Lung (tissue), 12 donors: ENCODE measurements around the gene TNC. TPM values are rescaled to one million over a fixed set of nuclear protein-coding genes. Genes with fewer than 3 reads are reported as not detected.
A peak's percentile ranks its signal among the peaks of the same experiment; 100 is the strongest.

Experiments
- ATAC-seq: fragments of 200-7000 bp; cut with Tn5 transposase; one replicate; pipeline ENCODE4 v1.9.1; 2020; ENCODE audit warnings: moderate number of reproducible peaks; ENCODE audit not compliant: insufficient read depth, low FRiP score
- DNase-seq, 3 donors: peaks; one replicate each; pipeline ENCODE4 v3.0.0-alpha.2; 2013 to 2017
- H3K27ac ChIP-seq, 2 donors: one replicate each; pipeline ENCODE4 v1.5.1; 2013; ENCODE audit warnings: mild to moderate bottlenecking in 2 of 2, moderate library complexity in 2 of 2, control low read depth in 1 of 2, inconsistent platforms in 1 of 2, low read depth in 1 of 2, low read length in 1 of 2
- H3K27me3 ChIP-seq, 3 donors: one replicate each; pipeline ENCODE4 v1.5.1; 2013; ENCODE audit warnings: low read length in 2 of 3; ENCODE audit not compliant: control insufficient read depth in 3 of 3, insufficient read depth in 3 of 3
- H3K36me3 ChIP-seq, 4 donors: one replicate each; pipeline ENCODE4 v1.5.1; 2013; ENCODE audit warnings: low read length in 4 of 4, mild to moderate bottlenecking in 1 of 4, moderate library complexity in 1 of 4; ENCODE audit not compliant: control insufficient read depth in 4 of 4, insufficient read depth in 4 of 4
- H3K4me1 ChIP-seq, 5 donors: one replicate each; pipeline ENCODE4 v1.5.1; 2013; ENCODE audit warnings: low read length in 5 of 5, mild to moderate bottlenecking in 2 of 5, moderate library complexity in 1 of 5; ENCODE audit not compliant: control insufficient read depth in 5 of 5, insufficient read depth in 5 of 5
- H3K4me3 ChIP-seq: one replicate; pipeline ENCODE4 v1.5.1; 2013; ENCODE audit warnings: mild to moderate bottlenecking, control low read depth, moderate library complexity
- H3K9ac ChIP-seq, 2 donors: one replicate each; pipeline ENCODE4 v1.5.1; 2013; ENCODE audit warnings: low read length in 2 of 2, control low read depth in 1 of 2; ENCODE audit not compliant: insufficient read depth in 1 of 2
- H3K9me3 ChIP-seq, 4 donors: one replicate each; pipeline ENCODE4 v1.5.1; 2013; ENCODE audit warnings: low read length in 3 of 4, mild to moderate bottlenecking in 1 of 4, moderate library complexity in 1 of 4; ENCODE audit not compliant: control insufficient read depth in 4 of 4, insufficient read depth in 3 of 4
- CTCF ChIP-seq: IDR thresholded peaks from 2 replicates; pipeline ENCODE4 v1.5.1; 2012; ENCODE audit warnings: mild to moderate bottlenecking; ENCODE audit errors: control extremely low read depth, extremely low read depth
- WGBS, 2 donors: extraction: QIAGEN DNeasy Blood & Tissue Kit; methylation state at CpG; one replicate each; pipeline ENCODE4 v1.1.7; 2013; 5-methylcytosine and 5-hydroxymethylcytosine counted together
- polyA plus RNA-seq, 2 donors: library from polyadenylated mRNA; stranded (reverse); fragments of 200-250 nt; gene quantifications; one replicate each; pipeline ENCODE4 v1.2.1, GENCODE V29; 2013
- total RNA-seq, 2 donors: library from RNA; depleted of rRNA in 1 of 2; stranded (reverse); fragments of >200 nt in 1 of 2; gene quantifications; one replicate each; pipeline ENCODE4 v1.2.1, GENCODE V29; 2014 to 2021
- donor health status: control.
- donor health status: control.
- donor health status: Bipolar disorder and iron deficiency.
- donor health status: healthy.
- donor health status: DM: yes; HTN: yes; CAD: no.

Gene TNC
- total and polyA plus RNA-seq, 4 donors = 3.9 to 242 (median 80.5) TPM

GRCh38 chr9:114985959-114986501, 131.9 kb downstream of the TNC start:
- no peaks in the 10 kb centered on the region for H3K9me3 ChIP-seq
- H3K4me1 ChIP-seq = peaks cover 0 to under 1% (median 0%) of the 10 kb centered on the region in 5 donors
- TF ChIP-seq CTCF = no peak
- 61 to 67% methylated on average over 2 of the region's 2 CpGs for WGBS, 2 donors
- H3K9ac ChIP-seq = no peak overlapping the region
- H3K27me3 ChIP-seq = no peaks in the 10 kb centered on the region
- DNase-seq (no peak), ATAC-seq (no peak)
- no peak overlapping the region for H3K4me3 ChIP-seq
- no peak overlapping the region for H3K27ac ChIP-seq
- H3K36me3 ChIP-seq = no peaks in the 10 kb centered on the region

- H3K4me3 ChIP-seq = no peak overlapping the region
- no peak overlapping the region for H3K9ac ChIP-seq
- TF ChIP-seq CTCF = no peak
- WGBS, 2 donors = 73 to 84% methylated on average over 4 of the region's 4 CpGs
- H3K27me3 ChIP-seq = no peaks in the 10 kb centered on the region
- no peak for ATAC-seq
- peak in 2 of 3 donors; percentile 17 to 27 for DNase-seq
- H3K4me1 ChIP-seq = no peaks in the 10 kb centered on the region
- H3K9me3 ChIP-seq = no peaks in the 10 kb centered on the region
- no peak overlapping the region for H3K27ac ChIP-seq
- no peaks in the 10 kb centered on the region for H3K36me3 ChIP-seq
These were observed 136.9 kb downstream of the TNC start for GRCh38 chr9:114981063-114981462.

GRCh38 chr9:114973216-114973615, 144.7 kb downstream of the TNC start:
- H3K27me3 ChIP-seq = no peaks in the 10 kb centered on the region
- no peaks in the 10 kb centered on the region for H3K36me3 ChIP-seq
- DNase-seq (no peak), ATAC-seq (no peak)
- no peak overlapping the region for H3K27ac ChIP-seq
- TF ChIP-seq CTCF = no peak
- H3K4me1 ChIP-seq = peaks cover 0 to 10% (median 0%) of the 10 kb centered on the region in 5 donors
- H3K9ac ChIP-seq = no peak overlapping the region
- WGBS, 2 donors = 57 to 77% methylated on average over 2 of the region's 2 CpGs
- H3K4me3 ChIP-seq = no peak overlapping the region
- no peaks in the 10 kb centered on the region for H3K9me3 ChIP-seq
